Measurements from ENCODE around the gene MAP3K15. TPM values are rescaled to one million over a fixed set of nuclear protein-coding genes. Genes with fewer than 3 reads are reported as not detected.
A peak's percentile ranks its signal among the peaks of the same experiment; 100 is the strongest.

MAP3K15 gene
- total RNA-seq, 1 experiment from 2014 or later, result not detected

DNA sequence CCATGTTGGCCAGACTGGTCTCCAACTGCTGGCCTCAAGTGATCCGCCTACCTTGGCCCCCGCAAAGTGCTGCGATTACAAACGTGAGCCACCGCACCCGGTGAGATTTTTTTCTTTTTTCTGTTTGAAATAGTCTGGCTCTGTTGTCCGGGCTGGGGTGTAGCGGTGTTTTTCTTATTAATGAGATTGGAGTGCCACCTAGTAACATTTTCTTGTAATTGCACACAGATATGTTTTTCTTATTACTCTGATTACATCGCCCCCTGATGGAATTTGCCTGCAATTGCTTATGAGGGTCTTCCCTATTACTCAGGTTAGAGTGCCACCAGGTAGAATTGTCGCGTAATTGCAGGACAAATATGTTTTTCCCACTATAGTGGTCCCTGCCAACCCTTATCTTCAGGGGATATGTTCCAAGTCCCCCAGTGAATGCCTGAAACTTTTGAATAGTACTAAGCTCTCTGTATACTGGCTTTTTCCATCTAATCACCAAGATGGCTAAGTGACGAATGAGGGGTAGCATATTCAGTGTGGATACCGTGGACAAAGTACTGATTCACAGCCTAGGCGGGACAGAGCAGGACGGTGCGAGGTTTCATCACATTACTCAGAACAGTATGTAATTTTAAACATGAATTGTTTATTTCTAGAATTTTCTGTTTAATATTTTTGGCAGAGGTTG, 180.2 kb downstream of the MAP3K15 start:
- Histone ChIP-seq H3K9me2 (replicated peaks; ENCODE audit: insufficient read depth, low read length) (no peaks in the 10 kb centered on the region), H3K4me3 (ENCODE audit: low read length) (no peak overlapping the region), H3K4me2 (ENCODE audit: low read depth, low read length, poor library complexity, severe bottlenecking) (no peak overlapping the region), H3K27me3 (ENCODE audit: low read length) (no peaks in the 10 kb centered on the region), H3K79me2 (ENCODE audit: low read length) (no peaks in the 10 kb centered on the region), H3K4me1 (ENCODE audit: low read length) (no peaks in the 10 kb centered on the region), H2AFZ (ENCODE audit: low read length) (no peak overlapping the region), H3K9me3 (ENCODE audit: low read length) (peaks cover 4% of the 10 kb centered on the region; the same call in 1 of the 2 replicates), H4K20me1 (ENCODE audit: insufficient read depth, low read depth, low read length) (no peaks in the 10 kb centered on the region), H3K36me3 (ENCODE audit: insufficient read depth, low read length) (no peaks in the 10 kb centered on the region), H3K27ac (ENCODE audit: low read length) (no peak overlapping the region), H3K9ac (ENCODE audit: low read length) (no peak overlapping the region)
- peak; percentile 88 for DNase-seq

- H3K4me1 ChIP-seq (ENCODE audit: low read length), result no peaks in the 10 kb centered on the region
- no peak overlapping the region for H3K4me2 ChIP-seq (ENCODE audit: low read depth, low read length, poor library complexity, severe bottlenecking)
- H3K36me3 ChIP-seq (ENCODE audit: insufficient read depth, low read length), result no peaks in the 10 kb centered on the region
- no peaks in the 10 kb centered on the region for H3K27me3 ChIP-seq (ENCODE audit: low read length)
- no peak for DNase-seq
- H3K4me3 ChIP-seq (ENCODE audit: low read length), result no peak overlapping the region
- H3K79me2 ChIP-seq (ENCODE audit: low read length), result no peaks in the 10 kb centered on the region
- no peaks in the 10 kb centered on the region for H4K20me1 ChIP-seq (ENCODE audit: insufficient read depth, low read depth, low read length)
- H2AFZ ChIP-seq (ENCODE audit: low read length), result no peak overlapping the region
- no peak overlapping the region for H3K27ac ChIP-seq (ENCODE audit: low read length)
- no peak overlapping the region for H3K9ac ChIP-seq (ENCODE audit: low read length)
- no peaks in the 10 kb centered on the region for H3K9me2 ChIP-seq (replicated peaks; ENCODE audit: insufficient read depth, low read length)
- H3K9me3 ChIP-seq (ENCODE audit: low read length), result peaks cover 4% of the 10 kb centered on the region; the same call in 1 of the 2 replicates
These were observed 182.3 kb downstream of the MAP3K15 start for GRCh38 chrX:19332983-19333382.

GRCh38 chrX:19331831-19332230, 183.5 kb downstream of the MAP3K15 start:
- Histone ChIP-seq H3K9me3 (ENCODE audit: low read length) (peaks cover 4% of the 10 kb centered on the region; the same call in 1 of the 2 replicates), H3K27me3 (ENCODE audit: low read length) (no peaks in the 10 kb centered on the region), H3K9me2 (replicated peaks; ENCODE audit: insufficient read depth, low read length) (no peaks in the 10 kb centered on the region), H3K4me1 (ENCODE audit: low read length) (no peaks in the 10 kb centered on the region), H3K9ac (ENCODE audit: low read length) (no peak overlapping the region), H3K36me3 (ENCODE audit: insufficient read depth, low read length) (no peaks in the 10 kb centered on the region), H3K27ac (ENCODE audit: low read length) (no peak overlapping the region), H3K79me2 (ENCODE audit: low read length) (no peaks in the 10 kb centered on the region), H3K4me3 (ENCODE audit: low read length) (no peak overlapping the region), H2AFZ (ENCODE audit: low read length) (no peak overlapping the region), H4K20me1 (ENCODE audit: insufficient read depth, low read depth, low read length) (no peaks in the 10 kb centered on the region), H3K4me2 (ENCODE audit: low read depth, low read length, poor library complexity, severe bottlenecking) (no peak overlapping the region)
- DNase-seq, result no peak

- Histone ChIP-seq H3K9me2 (replicated peaks; ENCODE audit: insufficient read depth, low read length) (no peaks in the 10 kb centered on the region), H3K9me3 (ENCODE audit: low read length) (no peaks in the 10 kb centered on the region), H3K9ac (ENCODE audit: low read length) (no peak overlapping the region), H3K27me3 (ENCODE audit: low read length) (no peaks in the 10 kb centered on the region), H3K4me2 (ENCODE audit: low read depth, low read length, poor library complexity, severe bottlenecking) (no peak overlapping the region), H3K27ac (ENCODE audit: low read length) (no peak overlapping the region), H3K4me3 (ENCODE audit: low read length) (no peak overlapping the region), H3K79me2 (ENCODE audit: low read length) (no peaks in the 10 kb centered on the region), H2AFZ (ENCODE audit: low read length) (no peak overlapping the region), H3K36me3 (ENCODE audit: insufficient read depth, low read length) (no peaks in the 10 kb centered on the region), H4K20me1 (ENCODE audit: insufficient read depth, low read depth, low read length) (no peaks in the 10 kb centered on the region), H3K4me1 (ENCODE audit: low read length) (no peaks in the 10 kb centered on the region)
- no peak for DNase-seq
These were observed 188.7 kb downstream of the MAP3K15 start for GRCh38 chrX:19326567-19326966.

Small RNA genes within 50 kb of the gene (small RNA-seq; reads per million reads assigned to genes)
- gene RF00019, result not detected

Other genes starting within 250 kb of the MAP3K15 start
- 164 and 220 TPM in 2 replicates for gene PDHA1, start 171.6 kb downstream of the MAP3K15 start, total RNA-seq (2014; rRNA removed; shearing (Covaris generic); ENCODE audit: low replicate concordance)

Data from Karpas-422 (cell line).